HepG2 (cell line): ENCODE results near the gene SLC7A6OS. TPM values are rescaled to one million over a fixed set of nuclear protein-coding genes. Genes with fewer than 3 reads are reported as not detected.

Experiments
- AFF4 ChIP-seq: sonication (generic); formaldehyde crosslinking; IDR thresholded peaks from 2 replicates; pipeline ENCODE4 v1.4.0; 2020; ENCODE audit warnings: missing genetic modification reagents
- BATF2 ChIP-seq: sonication (generic); formaldehyde crosslinking; IDR thresholded peaks from 2 replicates; pipeline ENCODE4 v1.8.0; 2022; ENCODE audit warnings: mild to moderate bottlenecking, missing genetic modification reagents, moderate library complexity
- ELF1 ChIP-seq: sonication (generic); formaldehyde crosslinking; IDR thresholded peaks from 2 replicates; pipeline ENCODE4 v1.4.0; 2020; ENCODE audit warnings: missing genetic modification reagents
- FOXJ3 ChIP-seq: sonication (generic); formaldehyde crosslinking; IDR thresholded peaks from 2 replicates; pipeline ENCODE4 v1.4.0; 2020; ENCODE audit warnings: missing genetic modification reagents, mild to moderate bottlenecking, borderline replicate concordance
- GATAD2A ChIP-seq: IDR thresholded peaks from 2 replicates; pipeline ENCODE4 v1.6.1; 2016
- NCOA1 ChIP-seq: sonication (generic); formaldehyde crosslinking; IDR thresholded peaks from 2 replicates; pipeline ENCODE4 v1.9.0; 2021; ENCODE audit warnings: missing genetic modification reagents
- PAXIP1 ChIP-seq: sonication (generic); formaldehyde crosslinking; conservative IDR thresholded peaks from 2 replicates; pipeline ENCODE4 v1.4.0; 2020; ENCODE audit warnings: mild to moderate bottlenecking, missing genetic modification reagents, moderate library complexity
- SIN3B ChIP-seq: fragments of 150-350 bp; IDR thresholded peaks from 2 replicates; pipeline ENCODE4 v1.6.1; 2014; ENCODE audit warnings: low read length
- SOX6 ChIP-seq, 2 experiments: fragments of 450-650 bp in 1 of 2; sonication (generic) in 1 of 2; formaldehyde crosslinking in 1 of 2; IDR thresholded peaks; 2 replicates each; pipeline versions ENCODE4 v1.4.0 to v1.6.1; 2017 to 2020; ENCODE audit warnings: antibody characterized with exemption in 1 of 2, mild to moderate bottlenecking in 1 of 2, missing genetic modification reagents in 1 of 2
- XRCC5 ChIP-seq: fragments of 200-400 bp; formaldehyde crosslinking; optimal IDR thresholded peaks from 2 replicates; pipeline ENCODE3; 2017; ENCODE audit warnings: mild to moderate bottlenecking, low read length
- ZBTB7B ChIP-seq: sonication (generic); formaldehyde crosslinking; IDR thresholded peaks from 2 replicates; pipeline ENCODE4 v1.4.0; 2020; ENCODE audit warnings: missing genetic modification reagents
- ZKSCAN5 ChIP-seq: sonication (generic); formaldehyde crosslinking; IDR thresholded peaks from 2 replicates; pipeline ENCODE4 v1.5.1; 2020; ENCODE audit warnings: mild to moderate bottlenecking, missing genetic modification reagents
- ZNF136 ChIP-seq: sonication (generic); formaldehyde crosslinking; IDR thresholded peaks from 2 replicates; pipeline ENCODE4 v1.8.1; 2022; ENCODE audit warnings: low read depth, mild to moderate bottlenecking, moderate library complexity, missing genetic modification reagents
- ZNF337 ChIP-seq: sonication (generic); formaldehyde crosslinking; IDR thresholded peaks from 2 replicates; pipeline ENCODE4 v1.5.1; 2020; ENCODE audit warnings: missing genetic modification reagents, low read depth, mild to moderate bottlenecking, borderline replicate concordance
- polyA plus RNA-seq, 8 experiments: library from polyadenylated mRNA; depleted of rRNA in 3 of 8; stranded (reverse) in 7 of 8; unstranded in 1 of 8; fragments of >200 nt; fragmentation: Illumina TruSeq in 4 of 8; extraction: Trizol in 4 of 8; gene quantifications; 2 replicates each; pipeline versions ENCODE4 v1.2.1 to v1.2.3, GENCODE V29; 2011 to 2016; ENCODE audit warnings: low read depth in 4 of 8, missing spikeins in 1 of 8, mixed read lengths in 1 of 8; ENCODE audit not compliant: insufficient read depth in 1 of 8
- total RNA-seq, 5 experiments: library from RNA; depleted of rRNA; stranded (reverse); fragments of >200 nt; fragmentation: Illumina TruSeq; extraction: Trizol; gene quantifications; 2 replicates each; pipeline ENCODE4 v1.2.3, GENCODE V29; 2016; ENCODE audit warnings: low read depth in 1 of 5
- TF ChIP-seq, protein P1 (sequence below): sonication (generic); formaldehyde crosslinking; IDR thresholded peaks from 2 replicates; pipeline ENCODE4 v1.4.0; 2020; ENCODE audit warnings: missing genetic modification reagents

The SLC7A6OS gene
- total and polyA plus RNA-seq, 2 of the 13 experiments (the other 11 are each of a cell fraction or from before 2014, with no cell fraction given), result 11.2 to 21.5 TPM

DNA sequence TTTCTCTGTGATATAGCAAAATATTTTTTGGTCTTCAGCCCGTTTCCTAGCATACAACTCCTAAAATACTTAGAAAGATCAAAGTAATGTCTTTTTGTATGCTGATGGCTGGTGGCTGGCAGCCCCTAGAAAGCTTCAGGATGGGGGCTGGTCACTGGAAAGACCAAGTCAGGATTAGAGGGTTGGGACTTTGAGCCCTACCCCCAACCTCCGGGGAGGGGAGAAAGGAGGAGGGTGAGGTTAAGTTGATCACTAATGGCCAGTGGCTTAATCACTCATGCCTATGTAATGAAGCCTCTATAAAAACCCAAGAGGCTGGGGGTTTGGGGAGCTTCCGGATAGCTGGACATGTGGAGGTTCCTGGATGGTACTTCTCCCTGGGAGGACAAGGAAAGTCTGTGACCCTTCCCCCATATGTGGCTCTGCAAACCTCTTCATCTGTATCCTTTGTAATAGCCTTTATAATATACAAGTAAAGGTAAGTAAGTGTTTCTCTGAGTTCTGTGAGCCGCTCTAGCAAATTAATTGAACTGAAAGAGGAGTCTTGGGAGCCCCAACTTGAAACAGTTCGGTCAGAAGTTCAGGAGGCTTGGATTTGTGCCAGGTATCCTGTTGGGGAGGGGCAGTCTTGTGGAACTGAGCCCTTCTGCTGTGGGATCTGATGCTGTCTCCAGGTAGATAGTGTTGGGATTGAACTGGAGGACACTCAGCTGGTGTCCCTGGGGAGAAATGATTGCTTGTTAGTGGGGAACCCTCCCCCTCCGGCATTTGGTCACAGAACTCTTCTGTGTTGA is 42.9 kb downstream of the SLC7A6OS start (continued):
- TF ChIP-seq GATAD2A (CRISPR knock-in tag), result peak; percentile 44
- no peak for TF ChIP-seq AFF4
- TF ChIP-seq ZKSCAN5 (CRISPR knock-in tag), result no peak
- no peak for TF ChIP-seq SOX6 (IDR thresholded peaks at IDR 0.05)
- TF ChIP-seq SOX6 (CRISPR knock-in tag; IDR thresholded peaks at IDR 0.05), result peak; percentile 56
- TF ChIP-seq ELF1 (CRISPR knock-in tag), result no peak; the same call in 1 of the 2 replicates
- TF ChIP-seq ZNF136 (CRISPR knock-in tag), result no peak
- TF ChIP-seq ZBTB7B, result peak; percentile 47; the same call in 1 of the 2 replicates
- TF ChIP-seq ZNF337 (CRISPR knock-in tag), result no peak
- TF ChIP-seq, protein P1, sequence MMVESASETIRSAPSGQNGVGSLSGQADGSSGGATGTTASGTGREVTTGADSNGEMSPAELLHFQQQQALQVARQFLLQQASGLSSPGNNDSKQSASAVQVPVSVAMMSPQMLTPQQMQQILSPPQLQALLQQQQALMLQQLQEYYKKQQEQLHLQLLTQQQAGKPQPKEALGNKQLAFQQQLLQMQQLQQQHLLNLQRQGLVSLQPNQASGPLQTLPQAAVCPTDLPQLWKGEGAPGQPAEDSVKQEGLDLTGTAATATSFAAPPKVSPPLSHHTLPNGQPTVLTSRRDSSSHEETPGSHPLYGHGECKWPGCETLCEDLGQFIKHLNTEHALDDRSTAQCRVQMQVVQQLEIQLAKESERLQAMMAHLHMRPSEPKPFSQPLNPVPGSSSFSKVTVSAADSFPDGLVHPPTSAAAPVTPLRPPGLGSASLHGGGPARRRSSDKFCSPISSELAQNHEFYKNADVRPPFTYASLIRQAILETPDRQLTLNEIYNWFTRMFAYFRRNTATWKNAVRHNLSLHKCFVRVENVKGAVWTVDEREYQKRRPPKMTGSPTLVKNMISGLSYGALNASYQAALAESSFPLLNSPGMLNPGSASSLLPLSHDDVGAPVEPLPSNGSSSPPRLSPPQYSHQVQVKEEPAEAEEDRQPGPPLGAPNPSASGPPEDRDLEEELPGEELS (CRISPR knock-in tag), result peak; percentile 33; the same call in 1 of the 2 replicates
- TF ChIP-seq XRCC5, result peak; percentile 20
- TF ChIP-seq PAXIP1, result 0 out of 2 replicates have a peak, but pooled peaks have one; percentile 51
- TF ChIP-seq FOXJ3 (CRISPR knock-in tag), result no peak
- TF ChIP-seq BATF2 (CRISPR knock-in tag), result no peak
- no peak for TF ChIP-seq SIN3B
- TF ChIP-seq NCOA1 (CRISPR knock-in tag), result no peak
